ENCODE results near the gene PEX10. TPM values are rescaled to one million over a fixed set of nuclear protein-coding genes. Genes with fewer than 3 reads are reported as not detected.
A peak's percentile ranks its signal among the peaks of the same experiment; 100 is the strongest.

The PEX10 gene
- total RNA-seq, 1 experiment from 2014 or later, result 67.4 TPM

DNA sequence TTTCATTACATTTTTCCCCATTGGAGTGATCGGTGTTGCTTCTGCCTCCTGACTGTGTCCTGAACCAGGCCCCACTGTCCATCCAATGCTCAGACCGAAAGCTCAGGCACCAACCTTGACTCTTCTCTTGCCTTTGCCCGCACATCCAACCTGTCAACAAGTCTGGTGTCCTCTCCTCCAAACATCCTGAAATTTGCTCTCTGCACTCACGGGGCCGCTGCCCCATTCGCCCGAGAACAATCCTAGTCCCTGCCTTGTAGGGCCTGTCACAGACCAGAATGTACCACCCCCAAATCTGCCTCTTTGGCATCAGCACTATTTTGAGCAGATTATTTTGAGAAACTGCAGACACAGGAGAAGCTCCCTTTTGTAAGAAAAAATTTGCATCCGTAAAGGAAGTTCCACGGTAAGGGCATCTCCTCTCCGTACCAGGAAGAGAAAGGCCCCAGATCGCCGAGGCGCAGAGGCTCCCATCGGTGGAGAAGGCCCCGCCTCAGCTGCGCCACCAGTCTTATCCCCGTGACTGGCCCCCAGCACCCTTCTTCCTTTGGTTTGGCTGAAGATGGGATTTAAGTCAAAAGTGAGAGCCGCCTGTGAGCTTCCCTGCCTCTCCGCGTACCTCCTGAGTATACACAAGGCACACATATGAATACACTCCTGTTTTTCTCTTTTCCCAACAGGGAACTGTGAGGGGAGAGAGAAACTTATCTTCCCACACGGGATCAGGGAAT is 28.1 kb downstream of the PEX10 start:
- in situ Hi-C loops (cut with HindIII; ENCODE audit: low pct_unique_long_range_greater_than_20kb, low sequenced_read_pairs), result no loop called here
- no peak for DNase-seq (ENCODE audit: low read depth)

DNA sequence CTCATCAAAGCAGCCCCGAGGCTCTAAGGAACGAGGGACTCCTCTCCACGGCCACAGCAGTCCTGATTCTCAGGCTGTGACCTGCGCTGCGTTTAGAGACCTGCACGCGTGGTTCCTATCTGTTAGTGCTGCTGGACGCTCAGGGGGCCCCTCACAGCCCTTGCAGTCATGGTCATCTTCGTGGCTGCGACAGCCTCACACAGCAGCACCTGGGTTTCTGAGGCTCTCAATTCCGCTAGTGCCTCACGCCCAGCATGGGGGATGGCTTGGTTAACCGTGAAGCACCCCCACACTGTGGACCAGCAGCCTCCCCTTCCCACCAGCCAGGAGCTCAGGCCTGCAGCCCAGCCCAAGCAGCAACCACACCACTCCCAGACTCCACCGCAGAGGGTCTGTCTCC is 28.8 kb downstream of the PEX10 start:
- in situ Hi-C loops (cut with HindIII; ENCODE audit: low pct_unique_long_range_greater_than_20kb, low sequenced_read_pairs), result no loop called here
- DNase-seq (ENCODE audit: low read depth), result no peak

DNA sequence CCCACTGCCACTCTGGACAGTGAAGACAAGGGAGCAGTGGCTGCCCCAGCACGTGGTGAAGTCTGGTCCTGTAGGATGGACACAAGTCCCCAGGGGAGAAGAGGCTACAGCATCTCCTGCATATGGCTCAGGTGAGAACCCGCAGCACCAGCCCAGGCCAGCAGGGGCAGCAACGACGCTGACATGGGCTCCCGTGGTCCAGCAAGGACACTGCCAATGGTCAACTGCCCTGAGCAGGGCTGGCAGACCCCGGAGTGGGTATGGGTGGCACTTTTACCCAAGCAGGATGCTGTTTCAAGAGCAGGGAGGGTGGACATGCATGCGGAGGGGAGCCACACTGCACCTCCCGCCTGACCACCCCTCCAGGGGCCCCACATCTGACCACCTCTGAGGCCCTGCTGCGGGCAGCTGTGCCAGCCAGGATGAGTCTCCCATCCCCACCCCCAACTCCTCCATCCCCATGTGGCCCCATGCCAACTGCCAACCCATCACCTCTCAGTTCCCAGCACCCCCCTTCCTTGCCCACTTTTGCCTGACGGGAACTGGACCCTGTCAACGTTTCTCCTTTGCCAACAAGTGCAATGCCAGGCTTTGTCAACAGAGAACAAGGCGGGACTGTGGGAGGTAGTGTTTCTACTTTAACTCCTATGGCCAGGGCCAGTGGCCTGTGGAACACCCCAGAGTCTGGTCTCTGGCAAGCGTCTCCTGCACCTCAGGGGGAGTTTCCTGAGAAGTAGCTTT is 29.6 kb downstream of the PEX10 start:
- in situ Hi-C loops (cut with HindIII; ENCODE audit: low pct_unique_long_range_greater_than_20kb, low sequenced_read_pairs), result no loop called here
- no peak for DNase-seq (ENCODE audit: low read depth)

DNA sequence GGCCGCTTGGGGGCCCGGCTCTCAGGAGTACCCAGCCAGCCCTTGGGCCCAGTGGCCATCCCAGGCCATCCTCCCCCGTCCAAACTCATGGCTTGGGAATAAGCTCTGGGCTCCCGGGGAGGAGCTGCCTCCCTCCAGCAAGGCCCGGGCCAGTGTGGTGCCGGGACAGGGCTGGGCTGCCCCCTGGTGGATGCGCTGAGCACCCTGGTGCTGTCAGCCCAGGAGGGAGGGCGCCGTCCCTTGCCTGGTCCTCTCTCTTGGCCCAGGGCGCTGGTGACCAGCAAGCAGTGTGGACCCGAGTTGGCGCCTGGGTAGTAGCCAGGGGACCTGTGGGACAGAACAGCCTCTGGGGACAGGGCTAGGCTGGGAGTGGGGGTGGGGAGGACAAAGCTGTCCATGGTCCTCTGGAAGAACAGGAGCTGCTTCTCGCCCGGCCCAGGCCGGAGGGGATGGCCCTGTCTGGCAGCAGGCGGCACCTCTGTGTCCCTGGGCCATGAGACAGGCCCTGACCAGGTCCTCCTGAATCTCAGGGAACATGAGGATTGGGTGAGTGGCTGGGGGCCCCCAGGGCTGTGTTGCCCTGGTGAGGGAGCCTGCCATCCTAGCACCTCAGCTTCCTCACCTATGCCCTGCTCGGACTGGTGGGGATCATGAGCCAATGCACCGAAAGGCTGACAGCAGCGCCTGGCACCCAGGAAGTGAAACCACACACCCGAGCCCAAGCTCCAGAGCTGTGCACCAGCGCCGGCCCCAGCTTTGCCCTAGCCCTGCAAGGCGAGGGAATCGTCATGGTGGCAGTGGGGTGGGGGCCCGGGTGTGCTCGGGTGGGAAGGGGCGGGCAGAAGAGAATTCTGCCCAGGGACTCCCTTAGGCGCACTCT is 30.4 kb downstream of the PEX10 start:
- peak; percentile 30 for DNase-seq (ENCODE audit: low read depth)
- in situ Hi-C loops (cut with HindIII; ENCODE audit: low pct_unique_long_range_greater_than_20kb, low sequenced_read_pairs), result no loop called here

DNA sequence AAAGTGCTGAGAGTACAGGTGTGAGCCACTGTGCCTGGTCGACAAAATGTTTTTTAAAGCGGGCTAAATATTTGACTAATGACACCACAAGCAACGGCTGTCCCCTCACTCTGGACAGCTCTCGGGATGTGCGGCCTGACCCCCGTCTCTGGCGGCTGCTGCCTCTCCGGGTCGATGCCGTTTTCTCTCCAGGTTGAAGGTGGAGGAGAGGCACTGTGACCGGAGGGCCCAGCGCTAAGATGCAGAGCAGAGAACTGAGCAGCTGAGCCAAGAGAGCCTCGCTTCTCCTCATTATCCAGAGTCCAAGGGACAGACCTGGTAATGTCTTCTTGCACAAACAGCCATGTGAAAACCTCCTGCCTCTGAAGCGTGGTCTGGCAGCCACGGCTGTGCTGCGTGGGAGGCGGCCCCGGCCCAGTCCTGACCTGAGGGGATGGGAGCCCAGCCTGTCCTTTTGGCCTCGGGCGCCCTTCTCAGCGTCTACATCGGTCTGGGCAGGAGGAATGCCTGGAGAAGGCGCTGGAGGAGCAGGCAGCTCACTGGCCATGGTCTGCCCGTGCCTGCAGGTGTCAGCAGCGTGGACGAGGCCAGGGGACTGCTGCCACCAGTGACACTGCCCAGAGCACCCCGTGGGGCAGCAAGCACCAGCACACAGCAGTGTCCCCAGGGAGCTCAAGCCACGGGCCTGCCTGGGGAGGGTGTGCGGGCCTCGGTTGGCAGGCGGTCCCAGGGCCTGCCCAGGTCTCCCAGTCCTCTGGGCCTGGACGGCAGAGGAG is 31.4 kb downstream of the PEX10 start:
- no peak for DNase-seq (ENCODE audit: low read depth)
- in situ Hi-C loops (cut with HindIII; ENCODE audit: low pct_unique_long_range_greater_than_20kb, low sequenced_read_pairs), result no loop called here

DNA sequence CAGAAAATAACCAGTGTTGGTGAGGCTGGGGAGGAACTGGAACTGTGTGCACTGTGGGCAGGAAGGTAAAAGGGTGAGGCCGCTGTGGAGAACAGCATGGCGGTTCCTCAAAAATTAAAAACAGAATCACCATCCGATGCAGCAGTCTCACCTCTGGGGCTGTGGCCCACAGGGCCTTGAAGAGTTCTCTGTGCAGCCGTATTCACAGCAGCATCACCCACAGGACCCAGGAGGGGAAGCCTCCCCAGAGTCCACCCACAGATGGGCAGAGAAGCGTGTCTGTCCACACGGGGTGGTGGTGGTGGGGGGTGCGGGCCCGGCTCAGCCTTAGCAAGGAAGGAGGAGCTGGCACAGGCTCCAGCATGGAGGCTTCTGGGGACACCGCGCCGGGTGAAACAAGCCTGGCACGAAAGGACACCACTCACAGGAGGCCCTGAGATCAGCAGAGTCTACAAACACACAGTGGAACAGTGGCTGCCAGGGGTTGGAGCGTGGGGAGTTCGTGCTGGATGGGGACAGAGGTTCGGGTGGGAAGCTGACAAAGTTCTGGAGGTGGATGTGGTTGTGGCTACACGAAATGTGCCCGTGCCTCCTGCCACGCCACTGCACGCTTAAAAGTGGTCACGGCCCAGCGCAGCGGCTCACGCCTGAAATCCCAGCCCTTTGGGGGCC is 32.5 kb downstream of the PEX10 start:
- in situ Hi-C loops (cut with HindIII; ENCODE audit: low pct_unique_long_range_greater_than_20kb, low sequenced_read_pairs), result no loop called here

DNA sequence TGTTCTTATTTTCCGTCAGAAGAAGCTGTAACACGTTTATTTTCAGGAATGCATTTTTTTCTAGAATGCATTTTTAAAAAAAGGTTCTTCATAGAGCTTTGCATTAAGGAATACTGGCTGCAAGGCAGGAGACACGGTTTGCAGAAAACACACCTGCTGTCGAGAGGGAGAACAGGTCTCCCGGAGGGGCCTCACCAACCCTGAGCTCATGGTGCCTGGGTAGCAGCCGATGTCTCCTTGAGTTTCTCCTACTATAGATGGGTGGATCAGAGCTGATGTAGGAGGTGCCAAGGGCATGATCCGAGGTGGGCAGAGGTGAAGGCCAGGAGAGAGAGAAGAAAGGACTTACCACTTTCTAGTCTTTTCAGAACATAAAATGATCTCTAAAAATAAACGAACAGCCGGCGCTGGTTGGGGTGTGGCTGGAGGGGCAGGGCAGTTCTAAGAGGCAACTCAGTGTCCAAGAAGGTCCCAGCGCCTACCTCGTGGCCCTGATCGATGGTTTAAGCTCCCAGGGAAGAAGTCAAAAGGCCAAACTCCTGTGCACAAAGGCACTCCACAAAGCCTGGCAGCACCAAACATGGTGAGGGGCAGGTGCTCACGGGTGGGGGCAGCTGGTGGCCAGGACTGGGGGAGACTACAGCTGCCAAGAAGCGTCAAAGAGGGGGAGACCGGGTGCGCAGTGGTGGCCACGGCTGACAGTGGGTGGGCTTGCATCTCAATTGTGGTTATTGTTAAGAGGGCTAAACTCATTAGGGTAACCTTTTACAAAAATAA is 33.2 kb downstream of the PEX10 start:
- in situ Hi-C loops (cut with HindIII; ENCODE audit: low pct_unique_long_range_greater_than_20kb, low sequenced_read_pairs), result no loop called here

More for the DNA sequence above, 32.5 kb downstream of the PEX10 start:
- no peak for DNase-seq (ENCODE audit: low read depth)

DNA sequence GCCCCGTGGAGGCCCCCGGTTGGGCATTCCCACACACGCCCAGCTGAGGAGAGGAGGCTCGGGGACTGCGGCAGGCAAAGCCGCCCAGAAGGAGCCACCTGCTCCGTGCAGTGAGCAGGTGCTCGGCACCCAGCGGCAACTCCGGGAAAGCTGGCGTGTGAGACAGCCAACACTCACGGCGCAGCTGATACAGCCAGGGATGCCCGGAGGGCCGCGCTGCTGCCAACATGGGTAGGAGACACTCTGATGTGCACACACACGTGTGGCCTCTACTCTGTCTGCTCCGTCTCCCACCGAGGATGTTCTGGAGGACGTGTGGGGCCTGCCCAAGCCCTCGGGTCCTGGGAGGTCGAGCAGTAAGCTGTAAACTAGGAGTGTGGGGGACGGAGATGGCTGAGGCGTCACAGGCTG is 33.9 kb downstream of the PEX10 start:
- in situ Hi-C loops (cut with HindIII; ENCODE audit: low pct_unique_long_range_greater_than_20kb, low sequenced_read_pairs), result no loop called here
- DNase-seq (ENCODE audit: low read depth), result no peak

More for the DNA sequence above, 33.2 kb downstream of the PEX10 start:
- DNase-seq (ENCODE audit: low read depth), result no peak

DNA sequence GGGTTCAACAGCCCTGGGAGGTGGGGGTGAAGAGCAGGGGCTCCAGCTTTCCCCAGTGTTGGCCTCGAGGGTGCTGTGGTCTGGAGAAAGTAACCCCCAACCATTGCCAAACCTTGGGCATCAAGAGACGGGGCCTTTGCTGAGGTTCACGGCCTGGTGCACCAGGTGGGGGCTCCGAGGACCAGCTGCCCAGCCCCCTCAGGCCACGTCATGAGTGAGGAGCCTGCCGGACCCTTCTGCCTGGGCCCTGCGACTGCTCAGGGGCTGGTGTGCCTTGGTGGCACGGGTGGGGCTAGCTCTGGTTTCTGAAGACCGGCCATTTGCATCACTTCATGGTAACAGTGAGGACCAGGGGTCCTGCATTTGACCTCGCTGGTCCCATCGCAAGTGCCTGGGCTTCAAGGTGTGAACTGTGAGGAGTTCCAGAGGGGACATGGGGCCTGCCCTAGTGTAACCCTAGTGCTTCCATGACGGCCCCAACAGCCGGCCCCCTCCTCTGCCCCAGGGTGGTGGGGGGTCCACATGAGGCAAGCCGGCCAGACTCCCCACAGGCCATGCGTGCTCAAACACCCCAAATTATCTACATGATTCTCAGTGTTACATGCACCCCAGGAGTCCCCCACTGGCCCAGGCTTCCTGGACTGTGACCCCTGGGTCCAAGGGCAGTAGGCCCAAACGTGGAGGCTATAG is 34.5 kb downstream of the PEX10 start:
- no peak for DNase-seq (ENCODE audit: low read depth)
- in situ Hi-C loops (cut with HindIII; ENCODE audit: low pct_unique_long_range_greater_than_20kb, low sequenced_read_pairs), result no loop called here

DNA sequence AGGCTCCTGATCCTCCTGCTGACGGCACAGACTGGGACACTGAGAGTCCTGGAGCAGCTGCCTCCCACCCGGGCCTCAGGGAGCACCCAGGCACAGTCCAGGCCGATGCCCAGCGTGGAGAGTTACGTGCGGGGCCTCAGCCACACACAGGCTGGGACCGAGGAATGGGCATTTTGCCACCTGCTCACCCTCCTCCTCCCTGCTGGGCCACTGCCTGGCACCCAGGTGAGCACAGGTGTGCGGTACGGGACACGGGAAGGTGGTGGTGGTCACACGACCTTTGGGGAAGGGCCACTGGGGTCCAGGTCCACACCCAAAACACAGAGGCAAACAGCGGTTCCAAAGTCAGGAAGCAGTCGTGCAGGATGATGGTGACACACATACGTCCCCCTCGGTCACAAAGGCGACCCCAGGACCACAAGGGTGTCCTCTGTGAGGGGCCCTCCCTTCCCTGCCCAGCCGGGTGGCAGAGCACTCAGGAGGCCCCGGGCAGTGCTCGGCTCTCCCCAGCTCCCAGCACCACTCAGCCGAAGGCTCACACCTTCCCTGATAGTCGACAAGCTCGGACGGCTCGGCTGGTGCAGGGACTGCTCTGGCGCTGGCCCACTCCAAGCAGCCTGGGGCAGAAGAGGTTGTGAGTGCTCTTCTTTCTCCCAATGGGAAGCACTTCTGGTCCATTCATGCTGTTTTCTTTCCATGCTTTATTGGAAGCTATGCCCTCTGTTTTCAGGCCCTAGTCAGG is 35.3 kb downstream of the PEX10 start:
- in situ Hi-C loops (cut with HindIII; ENCODE audit: low pct_unique_long_range_greater_than_20kb, low sequenced_read_pairs), result no loop called here
- DNase-seq (ENCODE audit: low read depth), result no peak

DNA sequence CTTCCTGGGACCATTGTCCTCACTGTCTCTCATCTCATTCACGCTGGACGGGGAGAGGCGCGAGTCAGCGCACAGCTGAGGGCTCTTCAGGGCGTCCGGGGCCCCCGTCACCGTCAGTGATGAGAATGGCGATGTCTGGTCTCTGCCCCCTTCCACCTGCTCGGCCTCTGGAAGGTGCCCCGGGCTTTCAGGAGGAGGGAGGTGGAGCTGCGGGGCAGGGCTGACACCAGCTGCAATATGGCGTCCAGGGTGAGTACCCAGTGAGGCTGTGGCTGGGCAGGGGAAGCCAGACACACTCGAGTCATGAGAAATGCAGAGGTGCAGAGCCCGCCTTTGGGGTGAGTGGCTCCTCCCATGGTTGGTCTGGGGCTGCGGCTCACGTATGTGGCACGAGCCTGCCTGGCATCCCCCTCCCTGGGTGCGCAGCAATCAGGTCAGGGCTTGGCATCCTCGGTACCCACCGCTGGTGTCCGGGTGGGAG is 36.1 kb downstream of the PEX10 start:
- DNase-seq (ENCODE audit: low read depth), result no peak
- in situ Hi-C loops (cut with HindIII; ENCODE audit: low pct_unique_long_range_greater_than_20kb, low sequenced_read_pairs), result no loop called here

DNA sequence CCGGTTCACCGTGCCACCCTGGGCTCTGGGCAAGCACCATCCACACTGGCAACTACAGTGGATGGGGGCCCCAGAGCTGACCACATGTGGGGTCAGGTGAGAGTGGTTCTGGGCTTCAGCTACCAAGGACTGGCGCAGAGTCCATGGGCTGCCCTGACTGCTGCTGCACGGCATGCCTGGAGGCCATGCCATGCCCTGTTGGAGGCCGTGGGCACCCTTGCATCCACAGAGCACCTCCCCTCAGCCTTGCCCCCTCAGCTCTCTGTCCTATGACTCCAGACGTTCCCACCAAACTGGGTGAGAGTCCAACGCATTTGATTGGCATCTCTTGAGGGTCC is 36.5 kb downstream of the PEX10 start:
- DNase-seq (ENCODE audit: low read depth), result no peak
- in situ Hi-C loops (cut with HindIII; ENCODE audit: low pct_unique_long_range_greater_than_20kb, low sequenced_read_pairs), result no loop called here

DNA sequence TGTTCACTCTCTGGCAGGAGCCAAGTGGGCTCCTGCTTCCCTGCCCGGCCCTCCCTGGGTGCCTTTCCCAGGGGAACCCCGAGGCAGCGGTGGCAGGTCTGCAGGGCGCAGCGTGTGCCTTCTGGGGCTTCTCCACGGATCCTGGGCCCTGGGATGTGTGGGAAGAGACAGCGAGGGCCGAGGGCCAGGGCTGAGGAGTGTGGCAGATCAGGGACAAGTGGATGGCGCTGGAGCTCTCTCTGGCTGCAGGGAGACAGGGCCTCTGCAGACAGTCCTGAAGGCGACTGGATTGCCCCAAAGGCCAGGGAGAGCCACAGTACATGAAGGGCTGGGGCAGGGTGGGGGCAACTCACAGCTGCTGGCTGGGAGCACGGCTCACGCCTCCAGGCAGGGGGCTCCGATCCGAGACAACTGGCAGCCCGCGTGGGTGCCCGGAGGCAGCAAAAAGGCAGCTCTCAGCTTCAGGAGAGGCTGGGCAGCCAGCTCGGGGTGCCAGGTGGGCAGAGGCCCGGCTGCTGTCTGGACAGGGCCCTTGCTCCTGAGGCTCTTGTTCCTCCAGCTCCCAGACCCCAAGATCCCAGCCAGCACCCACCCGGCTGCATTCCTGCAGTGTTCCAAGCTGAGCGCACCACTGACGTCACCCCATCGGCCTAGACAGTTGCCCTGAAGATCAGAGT is 37.0 kb downstream of the PEX10 start:
- DNase-seq (ENCODE audit: low read depth), result no peak
- in situ Hi-C loops (cut with HindIII; ENCODE audit: low pct_unique_long_range_greater_than_20kb, low sequenced_read_pairs), result no loop called here

DNA sequence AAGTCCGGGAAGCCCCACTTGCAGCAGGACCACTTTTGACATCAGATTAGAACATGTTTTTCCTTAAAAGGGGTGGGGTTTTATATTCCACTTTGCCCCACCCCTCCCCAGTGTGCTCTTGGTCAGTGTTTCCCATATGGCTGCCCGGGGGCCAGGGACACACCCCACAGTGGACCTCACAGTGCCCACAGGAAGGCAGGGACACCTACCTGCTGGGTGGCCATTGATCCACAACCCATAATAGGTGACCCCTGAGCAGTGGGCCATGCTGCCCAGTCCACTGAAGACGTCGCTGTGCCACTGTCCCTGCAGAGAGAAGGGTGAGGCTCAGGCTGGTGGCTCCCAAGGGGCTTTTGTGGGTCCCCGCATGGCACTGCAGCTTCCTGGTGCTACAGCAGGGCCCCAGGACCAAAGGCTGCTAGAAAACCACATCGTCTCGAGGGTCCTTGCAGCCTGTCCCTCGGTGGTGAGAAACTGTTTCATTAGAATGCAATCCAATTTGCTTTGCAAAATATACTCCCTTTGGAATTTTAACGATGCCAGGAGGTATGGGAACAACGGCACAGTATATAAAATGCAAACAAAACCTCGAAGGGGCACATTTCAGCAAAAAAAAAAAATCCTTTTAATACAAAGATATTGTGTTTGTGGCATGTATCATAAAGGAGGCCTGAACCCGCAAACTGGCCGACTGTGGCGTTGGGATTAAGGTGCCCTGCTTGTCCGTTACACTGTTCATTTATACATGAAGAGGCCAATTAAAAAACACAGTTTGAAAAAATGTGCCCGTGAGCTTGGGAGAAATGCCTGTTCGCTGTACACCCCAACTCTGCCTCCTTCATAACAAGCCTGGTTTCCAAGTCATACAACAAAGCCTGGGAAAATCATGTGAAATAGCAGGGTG is 37.9 kb downstream of the PEX10 start:
- no peak for DNase-seq (ENCODE audit: low read depth)
- in situ Hi-C loops (cut with HindIII; ENCODE audit: low pct_unique_long_range_greater_than_20kb, low sequenced_read_pairs), result no loop called here
